CD4-positive, alpha-beta T cell treated with Interleukin-12 subunit alpha and Interleukin-12 subunit beta, for 1 hour (primary cell): ENCODE measurements around the gene PVALB.
"Not testable (repeated sequence)": the region's sequence is repeated elsewhere in the genome, so short reads cannot be mapped to it uniquely, and the experiment has no call there.

Experiments
- DNase-seq: peaks from one replicate; pipeline ENCODE4 v3.0.0-alpha.2; 2020

The PVALB gene

DNA sequence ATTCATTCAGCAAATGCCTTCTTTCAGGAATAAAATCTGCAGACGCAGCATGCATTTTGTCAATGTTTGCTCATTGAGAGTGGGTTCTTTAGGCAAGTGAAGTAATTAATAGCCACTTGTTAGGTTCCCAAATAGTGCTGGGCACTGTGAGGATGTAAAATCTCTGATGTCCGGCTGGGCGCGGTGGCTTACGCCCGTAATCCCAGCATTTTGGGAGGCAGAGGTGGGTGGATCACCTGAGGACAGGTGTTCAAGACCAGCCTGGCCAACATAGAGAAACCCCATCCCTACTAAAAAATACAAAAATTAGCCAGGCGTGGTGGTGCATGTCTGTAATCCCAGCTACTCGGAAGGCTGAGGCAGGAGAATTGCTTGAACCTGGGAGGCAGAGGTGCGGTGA lies 62.0 kb downstream of the PVALB start:
- DNase-seq: not testable (repeated sequence)

GRCh38 chr22:36753916-36754315 lies 62.9 kb downstream of the PVALB start:
- no peak for DNase-seq

DNA sequence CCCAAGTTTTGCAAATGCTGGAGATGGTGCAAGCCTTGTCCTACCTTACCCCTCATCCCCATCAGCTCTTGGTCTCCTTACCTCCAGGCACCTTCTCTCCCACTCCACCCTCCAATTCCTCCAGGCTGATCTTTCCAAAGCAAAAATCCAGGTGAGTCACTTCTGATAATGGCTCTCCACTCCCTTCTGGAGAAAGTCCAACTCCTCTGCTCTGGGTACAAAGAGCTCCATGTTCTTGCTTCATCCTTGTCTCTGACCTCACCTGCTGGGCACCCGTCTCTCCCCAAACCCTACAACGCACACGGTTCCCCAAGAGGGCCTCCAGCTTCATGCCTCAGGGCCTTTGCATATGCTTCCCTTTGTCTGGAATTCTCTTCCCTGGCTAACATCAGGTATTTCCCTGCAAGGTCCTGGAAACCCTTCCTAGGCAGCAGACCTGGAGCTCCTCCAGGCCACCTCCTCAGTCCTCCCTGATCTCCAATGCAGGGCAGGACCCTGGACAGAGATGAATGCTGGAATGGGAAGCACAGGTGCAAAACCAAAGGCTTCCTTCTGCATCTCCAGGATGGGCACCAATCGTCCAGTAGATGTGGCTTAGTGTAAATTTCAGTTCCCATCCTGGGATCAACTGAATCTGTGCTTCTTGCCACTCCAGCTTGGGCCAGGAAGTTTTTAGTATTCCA lies 63.6 kb downstream of the PVALB start:
- DNase-seq: no peak
